Astrocyte of the spinal cord (primary cell): ENCODE measurements around the gene FIS1.

ENCODE experiments used
- DNase-seq: peaks from one replicate; pipeline ENCODE4 v3.0.0; 2011; ENCODE audit warnings: low read depth, low spot score
- H3K4me3 ChIP-seq: 2 replicates; pipeline ENCODE4 v1.5.1; 2011; ENCODE audit warnings: low read depth, mild to moderate bottlenecking, low read length, moderate library complexity
- CTCF ChIP-seq: IDR thresholded peaks from 2 replicates; pipeline ENCODE4 v1.5.1; 2012; ENCODE audit warnings: low read depth, mild to moderate bottlenecking, low read length, inconsistent platforms
- in situ Hi-C: cut with HindIII; loops from 2 replicates; pipeline ENCODE4 v1.10.0; 2017; ENCODE audit warnings: low sequenced_read_pairs

FIS1 gene

GRCh38 chr7:101220295-101220694 lies 24.6 kb downstream of the FIS1 start:
- no peak for TF ChIP-seq CTCF
- in situ Hi-C loops, result no loop called here
- H3K4me3 ChIP-seq, result no peak overlapping the region
- DNase-seq, result no peak

- peak overlapping the region; percentile 73 for H3K4me3 ChIP-seq
- no peak for TF ChIP-seq CTCF
- no peak for DNase-seq
- in situ Hi-C loops, result no loop called here
Observed at GRCh38 chr7:101218236-101219125, 26.4 kb downstream of the FIS1 start.

GRCh38 chr7:101217388-101218235 lies 27.3 kb downstream of the FIS1 start, which contains the start of the genes PLOD3 and ZNHIT1:
Gene PLOD3, minus strand, starts transcription at chr7:101217581. Its CDS starts 307 bp downstream, at chr7:101217274.
Gene ZNHIT1, plus strand, starts transcription at chr7:101218165. Its CDS starts 31 bp downstream, at chr7:101218196.
- in situ Hi-C loops, result no loop called here
- peak within 1 kb of the TSS; percentile 73 for H3K4me3 ChIP-seq
- peak; percentile 98 for DNase-seq
- TF ChIP-seq CTCF, result no peak

GRCh38 chr7:101216860-101217387 lies 28.0 kb downstream of the FIS1 start:
- TF ChIP-seq CTCF, result no peak
- no peak for DNase-seq
- H3K4me3 ChIP-seq, result peak overlapping the region; percentile 73
- in situ Hi-C loops, result no loop called here

- in situ Hi-C loops, result no loop called here
- DNase-seq, result peak; percentile 12
Observed at GRCh38 chr7:101216001-101216859, 28.7 kb downstream of the FIS1 start.

More at GRCh38 chr7:101216001-101216859, 28.7 kb downstream of the FIS1 start:
- no peak for TF ChIP-seq CTCF
- peak overlapping the region; percentile 73 for H3K4me3 ChIP-seq
